IMR-90 (cell line): ENCODE measurements around the gene SEPTIN3. TPM values are rescaled to one million over a fixed set of nuclear protein-coding genes. Genes with fewer than 3 reads are reported as not detected.

Experiments
- ATAC-seq: fragments of 200-7000 bp; cut with Tn5 transposase; 2 replicates; pipeline ENCODE4 v1.9.1; 2020; ENCODE audit warnings: low read depth, mild to moderate bottlenecking, moderate library complexity
- BruUV-seq: library from RNA; stranded (reverse); fragments of 400-500 nt; replicated peaks from 2 replicates; lab custom pipeline; 2021; lab: Mats Ljungman, UMichigan
- CTCF ChIA-PET: fragments of 300-600 bp; formaldehyde crosslinking; extraction: SDS; loops from one replicate; lab custom pipeline; 2021; ENCODE audit warnings: antibody characterized with exemption; lab: Yijun Ruan, JAX
- POLR2A ChIA-PET: fragments of 300-600 bp; sonication (Branson Sonifier 250); formaldehyde crosslinking; loops from one replicate; lab custom pipeline; 2022; ENCODE audit warnings: antibody characterized with exemption; ENCODE audit not compliant: unreplicated experiment; lab: Charles Lee
- DNase-seq: peaks from one replicate; pipeline ENCODE4 v3.0.0; 2013
- H2AFZ ChIP-seq: replicated peaks from 2 replicates; pipeline ENCODE3; 2013; ENCODE audit warnings: low read length, mild to moderate bottlenecking; ENCODE audit not compliant: poor library complexity
- H2AK5ac ChIP-seq: 2 replicates; pipeline ENCODE4 v1.6.1; 2013; ENCODE audit warnings: low read depth, low read length, inconsistent platforms
- H2AK9ac ChIP-seq: replicated peaks from 2 replicates; pipeline ENCODE3; 2013; ENCODE audit warnings: mild to moderate bottlenecking, low read depth, low read length, moderate library complexity; ENCODE audit not compliant: poor library complexity
- H2BK120ac ChIP-seq: 2 replicates; pipeline ENCODE4 v1.6.1; 2013; ENCODE audit warnings: low read depth, low read length, inconsistent platforms
- H2BK15ac ChIP-seq: 3 replicates; pipeline ENCODE4 v1.6.1; 2013; ENCODE audit warnings: low read depth, low read length, inconsistent platforms
- H2BK20ac ChIP-seq: 2 replicates; pipeline ENCODE4 v1.6.1; 2013; ENCODE audit warnings: low read depth, mild to moderate bottlenecking, inconsistent platforms, low read length, moderate library complexity
- H2BK5ac ChIP-seq: 2 replicates; pipeline ENCODE4 v1.6.1; 2013; ENCODE audit warnings: mild to moderate bottlenecking, low read depth, low read length, inconsistent platforms; ENCODE audit not compliant: poor library complexity, severe bottlenecking
- H3K14ac ChIP-seq: replicated peaks from 2 replicates; pipeline ENCODE4 v1.6.1; 2013; ENCODE audit warnings: low read depth, low read length, inconsistent platforms
- H3K18ac ChIP-seq: 2 replicates; pipeline ENCODE4 v1.6.1; 2013; ENCODE audit warnings: low read depth, low read length, control low read depth
- H3K23ac ChIP-seq: 2 replicates; pipeline ENCODE4 v1.6.1; 2013; ENCODE audit warnings: low read depth, low read length, inconsistent platforms
- H3K27ac ChIP-seq: 2 replicates; pipeline ENCODE4 v1.5.1; 2013; ENCODE audit warnings: mild to moderate bottlenecking, control low read depth, low read length; ENCODE audit not compliant: insufficient read depth
- H3K27me3 ChIP-seq: 2 replicates; pipeline ENCODE4 v1.6.1; 2013; ENCODE audit warnings: low read length; ENCODE audit not compliant: control insufficient read depth, insufficient read depth
- H3K36me3 ChIP-seq: 2 replicates; pipeline ENCODE4 v1.6.1; 2013; ENCODE audit warnings: low read length, mixed read lengths; ENCODE audit not compliant: control insufficient read depth, insufficient read depth
- H3K4ac ChIP-seq: 2 replicates; pipeline ENCODE4 v1.6.1; 2013; ENCODE audit warnings: low read depth, low read length, inconsistent platforms
- H3K4me1 ChIP-seq: 2 replicates; pipeline ENCODE4 v1.6.1; 2013; ENCODE audit warnings: low read length, mixed read lengths; ENCODE audit not compliant: control insufficient read depth, insufficient read depth
- H3K4me2 ChIP-seq: 2 replicates; pipeline ENCODE4 v1.6.1; 2013; ENCODE audit warnings: low read depth, mild to moderate bottlenecking, control low read depth, low read length, moderate library complexity
- H3K4me3 ChIP-seq: 2 replicates; pipeline ENCODE4 v1.5.1; 2013; ENCODE audit warnings: low read depth, mild to moderate bottlenecking, control low read depth, low read length, moderate library complexity; ENCODE audit not compliant: insufficient read depth
- H3K56ac ChIP-seq: 2 replicates; pipeline ENCODE4 v1.6.1; 2013; ENCODE audit warnings: low read length, inconsistent platforms; ENCODE audit not compliant: insufficient read depth; ENCODE audit errors: extremely low read depth
- H3K79me1 ChIP-seq, 2 experiments: 2 replicates each; pipeline ENCODE4 v1.6.1; 2013; ENCODE audit warnings: low read length in 2 of 2, inconsistent platforms in 1 of 2, low read depth in 1 of 2
- H3K9ac ChIP-seq: 2 replicates; pipeline ENCODE4 v1.6.1; 2013; ENCODE audit warnings: low read depth, low read length, control low read depth
- H3K9me1 ChIP-seq: 2 replicates; pipeline ENCODE4 v1.6.1; 2013; ENCODE audit warnings: low read length, inconsistent platforms; ENCODE audit not compliant: insufficient read depth
- H3K9me3 ChIP-seq: 2 replicates; pipeline ENCODE4 v1.6.1; 2013; ENCODE audit warnings: low read length; ENCODE audit not compliant: control insufficient read depth, insufficient read depth
- H4K20me1 ChIP-seq: 2 replicates; pipeline ENCODE4 v1.6.1; 2013; ENCODE audit warnings: low read length, inconsistent platforms; ENCODE audit not compliant: insufficient read depth
- H4K5ac ChIP-seq: 2 replicates; pipeline ENCODE4 v1.6.1; 2013; ENCODE audit warnings: mild to moderate bottlenecking, low read depth, low read length, control low read depth
- H4K8ac ChIP-seq, 2 experiments: 2 replicates each; pipeline ENCODE4 v1.6.1; 2013; ENCODE audit warnings: low read depth in 2 of 2, low read length in 2 of 2, control low read depth in 1 of 2, inconsistent platforms in 1 of 2
- H4K91ac ChIP-seq: 2 replicates; pipeline ENCODE4 v1.6.1; 2013; ENCODE audit warnings: low read depth, low read length, inconsistent platforms; ENCODE audit not compliant: insufficient read depth
- CTCF ChIP-seq: conservative IDR thresholded peaks from 2 replicates; pipeline ENCODE4 v1.5.1; 2012; ENCODE audit warnings: mild to moderate bottlenecking, low read depth, low read length, improper control_type of control experiment
- USF2 ChIP-seq: fragments of 150-350 bp; IDR thresholded peaks from 2 replicates; pipeline ENCODE4 v1.6.1; 2017; ENCODE audit warnings: mild to moderate bottlenecking, antibody characterized with exemption, low read length, low read depth
- WGBS, 2 experiments: methylation state at CpG; one replicate each; pipeline versions ENCODE4 v1.1.5 to v1.1.7; 2013; ENCODE audit warnings: missing lambda C conversion rate in 2 of 2; ENCODE audit not compliant: insufficient read length in 1 of 2; ENCODE audit errors: extremely low coverage in 2 of 2; 5-methylcytosine and 5-hydroxymethylcytosine counted together
- dilution Hi-C: fragments of 300-500 bp; cut with HindIII; formaldehyde crosslinking; loops from one replicate; pipeline ENCODE4 v1.14.3; 2018; ENCODE audit warnings: low sequenced_read_pairs; ENCODE audit not compliant: unreplicated experiment
- in situ Hi-C: fragments of 300-500 bp; cut with MboI; formaldehyde crosslinking; loops from 3 replicates; pipeline ENCODE4 v1.14.3; 2019; ENCODE audit warnings: low sequenced_read_pairs, inconsistent platforms, mixed read lengths
- intact Hi-C: fragments of 100-400 bp; cut with micrococcal nuclease; formaldehyde crosslinking; loops from 2 replicates; pipeline ENCODE4 v1.10.0; 2022
- polyA plus RNA-seq, 3 experiments: library from polyadenylated mRNA; depleted of rRNA; stranded (reverse); fragments of >200 nt; gene quantifications; 2 replicates each; pipeline ENCODE4 v1.2.3, GENCODE V29; 2012; ENCODE audit warnings: low replicate concordance in 1 of 3
- total RNA-seq: library from RNA; depleted of rRNA; stranded (reverse); fragments of >200 nt; gene quantifications from 2 replicates; pipeline ENCODE4 v1.2.3, GENCODE V29; 2012

The SEPTIN3 gene
- total and polyA plus RNA-seq, 2 of the 4 experiments (the other 2 are of a cell fraction): 0.15 to 0.18 TPM

DNA sequence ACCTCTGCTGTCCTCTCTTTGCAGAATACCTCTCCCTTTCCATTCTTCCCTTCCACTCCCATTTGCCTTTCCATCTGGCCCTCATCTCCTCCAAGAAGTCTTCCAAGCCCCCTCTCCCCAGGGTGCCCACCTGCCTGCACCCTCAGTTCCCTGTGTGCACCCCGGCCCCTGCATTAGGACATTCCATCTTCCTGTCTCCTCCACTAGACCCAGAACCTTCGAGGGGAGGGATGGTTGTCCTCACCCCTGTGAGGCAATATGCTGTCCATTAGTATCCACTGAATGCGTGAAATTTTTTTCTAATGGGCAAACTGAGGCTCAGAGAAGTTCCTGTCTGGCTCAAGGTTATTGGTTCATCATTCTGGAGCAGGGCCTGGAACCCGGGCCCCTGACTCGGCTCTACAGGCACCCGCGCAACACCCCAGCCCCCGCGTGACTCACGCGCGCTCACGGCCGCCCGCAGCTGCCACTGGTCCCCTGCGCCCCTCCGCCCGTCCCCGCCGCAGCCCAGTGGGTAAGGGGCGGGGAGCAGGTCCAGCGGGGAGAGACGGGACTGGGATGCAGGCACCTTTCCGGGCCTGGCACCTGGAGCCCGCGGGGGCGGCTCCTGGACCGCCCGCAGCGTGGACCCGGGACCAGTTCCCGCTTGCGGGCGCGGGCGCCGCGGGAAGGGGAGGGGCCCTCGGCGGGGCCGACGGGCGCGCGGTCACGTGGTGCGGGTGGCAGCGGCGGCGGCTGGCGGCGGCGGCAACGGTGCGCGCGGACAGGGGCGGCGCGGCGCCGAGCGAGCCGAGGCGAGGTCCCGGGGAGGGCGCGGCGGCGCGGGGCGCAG is 7.0 kb downstream of the SEPTIN3 start:
- Histone ChIP-seq H2BK15ac (no peak overlapping the region), H3K23ac (no peak overlapping the region), H4K5ac (no peak overlapping the region), H3K14ac (no peak overlapping the region), H3K56ac (no peak overlapping the region), H4K8ac (no peak overlapping the region), H2AK9ac (peak overlapping the region; percentile 42), H4K20me1 (no peaks in the 10 kb centered on the region), H2AFZ (peak overlapping the region; percentile 80), H3K4me2 (peak overlapping the region; percentile 82; the same call in 1 of the 2 replicates), H4K91ac (no peak overlapping the region), H3K27ac (no peak overlapping the region), H2BK5ac (no peak overlapping the region), H3K4me1 (no peaks in the 10 kb centered on the region; the same call in 1 of the 2 replicates), H3K4me3 (peak overlapping the region; percentile 30), H3K4ac (no peak overlapping the region), H2BK120ac (no peak overlapping the region), H3K9me1 (no peaks in the 10 kb centered on the region), H3K18ac (no peak overlapping the region), H3K27me3 (peaks cover 68% of the 10 kb centered on the region), H3K79me1 (no peaks in the 10 kb centered on the region), H3K9me3 (no peaks in the 10 kb centered on the region), H2BK20ac (no peak overlapping the region), H2AK5ac (no peak overlapping the region), H3K9ac (no peak overlapping the region), H3K36me3 (no peaks in the 10 kb centered on the region)
- dilution Hi-C loops (no loop called here), intact Hi-C loops (no loop called here), in situ Hi-C loops (no loop called here)
- DNase-seq (no peak), ATAC-seq (peak; percentile 78)
- ChIA-PET CTCF (no interaction called here), POLR2A (no interaction called here)
- no TSS peak for BruUV-seq
- TF ChIP-seq CTCF (no peak), USF2 (peak; percentile 72)
- 3% methylated on average over 17 of the region's 72 CpGs; no CpG with 5 or more reads in 1 of the 2 experiments for WGBS, 2 experiments
